B cell (primary cell): Measurements from ENCODE around the gene PEX11G. TPM values are rescaled to one million over a fixed set of nuclear protein-coding genes. Genes with fewer than 3 reads are reported as not detected.

ENCODE experiments used
- ATAC-seq: fragments of 200-7000 bp; cut with Tn5 transposase; one replicate; pipeline ENCODE4 v1.10.0; 2021; ENCODE audit warnings: low read depth, mild to moderate bottlenecking, moderate number of reproducible peaks, moderate library complexity
- CTCF ChIA-PET: fragments of 350-600 bp; sonication (Branson Sonifier 250); formaldehyde crosslinking; loops from one replicate; lab custom pipeline; 2021; ENCODE audit warnings: antibody characterized with exemption, inconsistent platforms; lab: Charles Lee
- POLR2A ChIA-PET: fragments of 350-600 bp; sonication (Branson Sonifier 250); formaldehyde crosslinking; loops from one replicate; lab custom pipeline; 2021; ENCODE audit warnings: antibody characterized with exemption; lab: Charles Lee
- DNase-seq: peaks from one replicate; pipeline ENCODE4 v3.0.0; 2013
- H2AFZ ChIP-seq: 2 replicates; pipeline ENCODE4 v1.6.1; 2012; ENCODE audit warnings: mild to moderate bottlenecking, low read depth, low read length; ENCODE audit not compliant: insufficient read depth, poor library complexity, severe bottlenecking
- H3K27ac ChIP-seq, 2 donors: 1 replicate in 1 of 2; 2 replicates in 1 of 2; pipeline ENCODE4 v1.5.1; 2012 to 2013; ENCODE audit warnings: low read length in 2 of 2, mild to moderate bottlenecking in 2 of 2, moderate library complexity in 1 of 2
- H3K27me3 ChIP-seq, 4 experiments: fragments of 200-600 bp in 1 of 4; sonication (generic) in 1 of 4; replicated peaks in 1 of 4; 1 replicate in 2 of 4; 2 replicates in 2 of 4; pipeline versions ENCODE4 v1.6.1 to v1.7.0; 2013 to 2016; ENCODE audit warnings: low read length in 3 of 4, mild to moderate bottlenecking in 2 of 4, mixed read lengths in 1 of 4, moderate library complexity in 1 of 4; ENCODE audit not compliant: insufficient read depth in 4 of 4, control insufficient read depth in 3 of 4; ENCODE audit errors: control extremely low read depth in 1 of 4
- H3K36me3 ChIP-seq, 2 experiments: replicated peaks in 1 of 2; 1 replicate in 1 of 2; 2 replicates in 1 of 2; pipeline versions ENCODE4 v1.6.1 to v1.7.1; 2013; ENCODE audit warnings: low read length in 1 of 2; ENCODE audit not compliant: insufficient read depth in 2 of 2, control insufficient read depth in 1 of 2; ENCODE audit errors: control extremely low read depth in 1 of 2, extremely low read depth in 1 of 2
- H3K4me1 ChIP-seq, 2 donors: fragments of 200-600 bp in 1 of 2; sonication (generic) in 1 of 2; 1 replicate in 1 of 2; 2 replicates in 1 of 2; pipeline versions ENCODE4 v1.5.1 to v1.6.1; 2013 to 2017; ENCODE audit warnings: low read length in 2 of 2; ENCODE audit not compliant: control insufficient read depth in 2 of 2, insufficient read depth in 2 of 2
- H3K4me2 ChIP-seq: replicated peaks from 2 replicates; pipeline ENCODE3; 2012; ENCODE audit warnings: mild to moderate bottlenecking, low read depth, low read length; ENCODE audit not compliant: poor library complexity, severe bottlenecking
- H3K4me3 ChIP-seq, 5 experiments: fragments of 200-600 bp in 1 of 5; sonication (generic) in 1 of 5; 1 replicate in 3 of 5; 2 replicates in 2 of 5; pipeline versions ENCODE4 v1.5.1 to v1.7.0; 2011 to 2016; ENCODE audit warnings: low read length in 4 of 5, mild to moderate bottlenecking in 4 of 5, low read depth in 2 of 5, control low read depth in 1 of 5, moderate library complexity in 1 of 5; ENCODE audit not compliant: insufficient read depth in 1 of 5; ENCODE audit errors: control extremely low read depth in 1 of 5, extremely low read depth in 1 of 5
- H3K79me2 ChIP-seq: fragments of 200-600 bp; sonication (generic); one replicate; pipeline ENCODE4 v1.6.0; 2016; ENCODE audit warnings: low read length; ENCODE audit not compliant: control insufficient read depth, insufficient read depth
- H3K9ac ChIP-seq: fragments of 200-600 bp; sonication (generic); 2 replicates; pipeline ENCODE4 v1.6.1; 2017; ENCODE audit warnings: mild to moderate bottlenecking, low read length, moderate library complexity
- H3K9me3 ChIP-seq, 3 donors: one replicate each; pipeline versions ENCODE4 v1.6.1 to v1.7.1; 2013; ENCODE audit warnings: low read length in 2 of 3; ENCODE audit not compliant: control insufficient read depth in 2 of 3, insufficient read depth in 1 of 3; ENCODE audit errors: control extremely low read depth in 1 of 3
- H4K20me1 ChIP-seq: 2 replicates; pipeline ENCODE4 v1.6.0; 2012; ENCODE audit warnings: mild to moderate bottlenecking, low read length; ENCODE audit not compliant: insufficient read depth, control insufficient read depth, poor library complexity, severe bottlenecking
- H3K27ac Mint-ChIP-seq: one replicate; pipeline ENCODE4 v1.8.0; 2021; ENCODE audit warnings: mixed read lengths
- H3K27me3 Mint-ChIP-seq: one replicate; pipeline ENCODE4 v1.8.0; 2021; ENCODE audit warnings: mixed read lengths
- H3K4me1 Mint-ChIP-seq: one replicate; pipeline ENCODE4 v1.8.0; 2021; ENCODE audit warnings: mixed read lengths
- H3K4me3 Mint-ChIP-seq: one replicate; pipeline ENCODE4 v1.8.0; 2021; ENCODE audit warnings: mixed read lengths
- H3K9me3 Mint-ChIP-seq: one replicate; pipeline ENCODE4 v1.8.0; 2022; ENCODE audit warnings: mixed read lengths; ENCODE audit not compliant: insufficient read depth
- EZH2 ChIP-seq: IDR thresholded peaks from 2 replicates; pipeline ENCODE4 v1.6.1; 2012; ENCODE audit warnings: borderline replicate concordance, low read depth, mild to moderate bottlenecking, moderate library complexity, low read length; ENCODE audit not compliant: insufficient read depth, poor library complexity, severe bottlenecking
- WGBS: methylation state at CpG from one replicate; pipeline ENCODE4 v1.1.5; 2013; ENCODE audit warnings: missing lambda C conversion rate; ENCODE audit not compliant: insufficient coverage; 5-methylcytosine and 5-hydroxymethylcytosine counted together
- intact Hi-C: fragments of 100-400 bp; cut with micrococcal nuclease; formaldehyde crosslinking; loops from one replicate; pipeline ENCODE4 v1.10.0; 2022
- polyA plus RNA-seq: library from polyadenylated mRNA; depleted of rRNA; stranded (reverse); fragments of >200 nt; gene quantifications from 2 replicates; pipeline ENCODE4 v1.2.3, GENCODE V29; 2012
- total RNA-seq, 2 donors: library from RNA; stranded (reverse); fragments of 120-200 nt in 1 of 2; gene quantifications; 1 replicate in 1 of 2; 2 replicates in 1 of 2; pipeline versions ENCODE4 v1.2.3 to v1.2.4, GENCODE V29; 2013 to 2022
- TF ChIP-seq, protein P1 (sequence below): fragments of 200-600 bp; IDR thresholded peaks from one replicate; pipeline ENCODE4 v1.8.0; 2022; ENCODE audit warnings: antibody characterized with exemption, mild to moderate bottlenecking

PEX11G gene
- total and polyA plus RNA-seq, 2 donors (not counting 1 experiment from before 2014, with no cell fraction given) = 0.40 to 0.62 TPM

- peaks cover 97% of the 10 kb centered on the region for H4K20me1 ChIP-seq
- H3K27ac Mint-ChIP-seq = no peak overlapping the region
- ATAC-seq = no peak
Observed at GRCh38 chr19:7468840-7469239, 20.0 kb downstream of the PEX11G start.

More at GRCh38 chr19:7468840-7469239, 20.0 kb downstream of the PEX11G start:
- Histone ChIP-seq H3K9ac (no peak overlapping the region), H3K4me2 (no peak overlapping the region), H3K27ac (no peak overlapping the region), H3K79me2 (peaks cover 19% of the 10 kb centered on the region), H3K36me3 (peaks cover 5 to 81% of the 10 kb centered on the region in 2 experiments), H3K27me3 (no peaks in the 10 kb centered on the region), H3K9me3 (no peaks in the 10 kb centered on the region), H2AFZ (no peak overlapping the region), H3K4me1 (peaks cover 5 to 21% of the 10 kb centered on the region in 2 donors), H3K4me3 (no peak overlapping the region)
- ChIA-PET POLR2A (interaction anchor here (0.6 kb wide), 1 partner anchor 17 kb away, joined by 6 read pairs; no protein-coding TSS in a partner anchor), CTCF (no interaction called here)
- H3K4me1 Mint-ChIP-seq = peaks cover 16% of the 10 kb centered on the region
- intact Hi-C loops = no loop called here
- H3K27me3 Mint-ChIP-seq = no peaks in the 10 kb centered on the region
- 98% methylated on average over 23 of the region's 24 CpGs for WGBS
- TF ChIP-seq, protein P1, sequence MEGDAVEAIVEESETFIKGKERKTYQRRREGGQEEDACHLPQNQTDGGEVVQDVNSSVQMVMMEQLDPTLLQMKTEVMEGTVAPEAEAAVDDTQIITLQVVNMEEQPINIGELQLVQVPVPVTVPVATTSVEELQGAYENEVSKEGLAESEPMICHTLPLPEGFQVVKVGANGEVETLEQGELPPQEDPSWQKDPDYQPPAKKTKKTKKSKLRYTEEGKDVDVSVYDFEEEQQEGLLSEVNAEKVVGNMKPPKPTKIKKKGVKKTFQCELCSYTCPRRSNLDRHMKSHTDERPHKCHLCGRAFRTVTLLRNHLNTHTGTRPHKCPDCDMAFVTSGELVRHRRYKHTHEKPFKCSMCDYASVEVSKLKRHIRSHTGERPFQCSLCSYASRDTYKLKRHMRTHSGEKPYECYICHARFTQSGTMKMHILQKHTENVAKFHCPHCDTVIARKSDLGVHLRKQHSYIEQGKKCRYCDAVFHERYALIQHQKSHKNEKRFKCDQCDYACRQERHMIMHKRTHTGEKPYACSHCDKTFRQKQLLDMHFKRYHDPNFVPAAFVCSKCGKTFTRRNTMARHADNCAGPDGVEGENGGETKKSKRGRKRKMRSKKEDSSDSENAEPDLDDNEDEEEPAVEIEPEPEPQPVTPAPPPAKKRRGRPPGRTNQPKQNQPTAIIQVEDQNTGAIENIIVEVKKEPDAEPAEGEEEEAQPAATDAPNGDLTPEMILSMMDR = no peak
- no peak for TF ChIP-seq EZH2
- DNase-seq = no peak
- no peak overlapping the region for H3K4me3 Mint-ChIP-seq
- no peaks in the 10 kb centered on the region for H3K9me3 Mint-ChIP-seq
